Neuron (in vitro differentiated cells): ENCODE results near the gene ALG11.
A peak's percentile ranks its signal among the peaks of the same experiment; 100 is the strongest.

Experiments used
- H2AFZ ChIP-seq: one replicate; pipeline ENCODE4 v1.6.1; 2013; ENCODE audit warnings: low read depth, mild to moderate bottlenecking, inconsistent platforms, low read length, moderate library complexity
- H3K27me3 ChIP-seq: one replicate; pipeline ENCODE4 v1.6.1; 2013; ENCODE audit warnings: low read length; ENCODE audit not compliant: insufficient read depth
- H3K36me3 ChIP-seq: one replicate; pipeline ENCODE4 v1.6.1; 2013; ENCODE audit warnings: low read length; ENCODE audit not compliant: insufficient read depth
- H3K4me1 ChIP-seq: one replicate; pipeline ENCODE4 v1.6.1; 2013; ENCODE audit warnings: low read length; ENCODE audit not compliant: insufficient read depth
- H3K4me3 ChIP-seq: 2 replicates; pipeline ENCODE4 v1.5.1; 2013; ENCODE audit warnings: mild to moderate bottlenecking, low read length, moderate library complexity
- H3K9me3 ChIP-seq: one replicate; pipeline ENCODE4 v1.6.1; 2013; ENCODE audit warnings: low read length

ALG11 gene

GRCh38 chr13:52011632-52012511 lies at the start of gene ALG11:
Gene ALG11, plus strand, starts transcription at chr13:52012398. Its CDS starts 21 bp downstream, at chr13:52012419.
- peaks cover 2% of the 10 kb centered on the region for H3K27me3 ChIP-seq
- peak within 1 kb of the TSS; percentile 93 for H2AFZ ChIP-seq
- H3K4me1 ChIP-seq: peaks cover 18% of the 10 kb centered on the region
- no peaks in the 10 kb centered on the region for H3K36me3 ChIP-seq
- H3K9me3 ChIP-seq: peaks cover 4% of the 10 kb centered on the region
- H3K4me3 ChIP-seq: peak within 1 kb of the TSS; percentile 94

GRCh38 chr13:51966186-51966585 lies 46.0 kb upstream of the ALG11 start:
- no peak overlapping the region for H2AFZ ChIP-seq
- H3K4me3 ChIP-seq: no peak overlapping the region
- no peaks in the 10 kb centered on the region for H3K27me3 ChIP-seq
- H3K36me3 ChIP-seq: no peaks in the 10 kb centered on the region
- H3K4me1 ChIP-seq: no peaks in the 10 kb centered on the region
- H3K9me3 ChIP-seq: no peaks in the 10 kb centered on the region

- H3K27me3 ChIP-seq: no peaks in the 10 kb centered on the region
- H2AFZ ChIP-seq: no peak overlapping the region
- H3K4me1 ChIP-seq: no peaks in the 10 kb centered on the region
- H3K9me3 ChIP-seq: no peaks in the 10 kb centered on the region
- H3K4me3 ChIP-seq: no peak overlapping the region
- H3K36me3 ChIP-seq: no peaks in the 10 kb centered on the region
These were observed 44.4 kb upstream of the ALG11 start for GRCh38 chr13:51967482-51968446.

- no peak overlapping the region for H2AFZ ChIP-seq
- no peak overlapping the region for H3K4me3 ChIP-seq
- H3K9me3 ChIP-seq: no peaks in the 10 kb centered on the region
- no peaks in the 10 kb centered on the region for H3K36me3 ChIP-seq
- H3K27me3 ChIP-seq: no peaks in the 10 kb centered on the region
- no peaks in the 10 kb centered on the region for H3K4me1 ChIP-seq
These were observed 41.8 kb upstream of the ALG11 start for GRCh38 chr13:51970349-51970748.

- H3K4me1 ChIP-seq: no peaks in the 10 kb centered on the region
- H3K4me3 ChIP-seq: no peak overlapping the region
- H3K9me3 ChIP-seq: no peaks in the 10 kb centered on the region
- H2AFZ ChIP-seq: no peak overlapping the region
- H3K36me3 ChIP-seq: no peaks in the 10 kb centered on the region
- H3K27me3 ChIP-seq: no peaks in the 10 kb centered on the region
These were observed 40.4 kb upstream of the ALG11 start for GRCh38 chr13:51971520-51972426.

- Histone ChIP-seq H3K36me3 (no peaks in the 10 kb centered on the region), H2AFZ (no peak overlapping the region), H3K9me3 (no peaks in the 10 kb centered on the region), H3K27me3 (no peaks in the 10 kb centered on the region), H3K4me3 (no peak overlapping the region), H3K4me1 (no peaks in the 10 kb centered on the region)
These were observed 37.7 kb upstream of the ALG11 start for GRCh38 chr13:51974482-51974881.

GRCh38 chr13:51976423-51976822 lies 35.8 kb upstream of the ALG11 start:
- H3K4me1 ChIP-seq: no peaks in the 10 kb centered on the region
- no peaks in the 10 kb centered on the region for H3K9me3 ChIP-seq
- H3K4me3 ChIP-seq: no peak overlapping the region
- no peaks in the 10 kb centered on the region for H3K36me3 ChIP-seq
- no peaks in the 10 kb centered on the region for H3K27me3 ChIP-seq
- no peak overlapping the region for H2AFZ ChIP-seq

GRCh38 chr13:51976890-51977289 lies 35.3 kb upstream of the ALG11 start:
- no peaks in the 10 kb centered on the region for H3K9me3 ChIP-seq
- no peak overlapping the region for H3K4me3 ChIP-seq
- H2AFZ ChIP-seq: no peak overlapping the region
- H3K4me1 ChIP-seq: no peaks in the 10 kb centered on the region
- no peaks in the 10 kb centered on the region for H3K36me3 ChIP-seq
- H3K27me3 ChIP-seq: no peaks in the 10 kb centered on the region

GRCh38 chr13:51977625-51978024 lies 34.6 kb upstream of the ALG11 start:
- Histone ChIP-seq H2AFZ (no peak overlapping the region), H3K36me3 (no peaks in the 10 kb centered on the region), H3K9me3 (no peaks in the 10 kb centered on the region), H3K27me3 (no peaks in the 10 kb centered on the region), H3K4me1 (no peaks in the 10 kb centered on the region), H3K4me3 (no peak overlapping the region)

GRCh38 chr13:51978796-51979556 lies 33.2 kb upstream of the ALG11 start:
- Histone ChIP-seq H3K4me3 (no peak overlapping the region), H3K4me1 (no peaks in the 10 kb centered on the region), H3K27me3 (no peaks in the 10 kb centered on the region), H3K9me3 (no peaks in the 10 kb centered on the region), H2AFZ (no peak overlapping the region), H3K36me3 (no peaks in the 10 kb centered on the region)

GRCh38 chr13:51980908-51981307 lies 31.3 kb upstream of the ALG11 start:
- no peak overlapping the region for H2AFZ ChIP-seq
- no peaks in the 10 kb centered on the region for H3K27me3 ChIP-seq
- no peak overlapping the region for H3K4me3 ChIP-seq
- H3K9me3 ChIP-seq: no peaks in the 10 kb centered on the region
- no peaks in the 10 kb centered on the region for H3K36me3 ChIP-seq
- no peaks in the 10 kb centered on the region for H3K4me1 ChIP-seq

- no peaks in the 10 kb centered on the region for H3K36me3 ChIP-seq
- H3K4me3 ChIP-seq: no peak overlapping the region
These were observed 30.8 kb upstream of the ALG11 start for GRCh38 chr13:51981355-51981754.

More at GRCh38 chr13:51981355-51981754, 30.8 kb upstream of the ALG11 start:
- Histone ChIP-seq H3K4me1 (no peaks in the 10 kb centered on the region), H3K9me3 (no peaks in the 10 kb centered on the region), H3K27me3 (no peaks in the 10 kb centered on the region), H2AFZ (no peak overlapping the region)
